CD4-positive, alpha-beta T cell treated with Interleukin-4 for 4 hours (primary cell): ENCODE measurements around the gene THSD4.
"Not testable (repeated sequence)": the region's sequence is repeated elsewhere in the genome, so short reads cannot be mapped to it uniquely, and the experiment has no call there.

Experiments
- DNase-seq: peaks from one replicate; pipeline ENCODE4 v3.0.0-alpha.2; 2020

Gene THSD4

GRCh38 chr15:71709808-71710418, 594.6 kb downstream of the THSD4 start:
- DNase-seq, result no peak

GRCh38 chr15:71712182-71712581, 596.9 kb downstream of the THSD4 start:
- no peak for DNase-seq

GRCh38 chr15:71713191-71713809, 598.0 kb downstream of the THSD4 start:
- DNase-seq, result no peak

- DNase-seq, result no peak
Observed at GRCh38 chr15:71715914-71716313, 600.6 kb downstream of the THSD4 start.

- DNase-seq, result no peak
Observed at GRCh38 chr15:71716990-71717389, 601.7 kb downstream of the THSD4 start.

- DNase-seq, result no peak
Observed at GRCh38 chr15:71718116-71718910, 603.0 kb downstream of the THSD4 start.

- DNase-seq, result no peak
Observed at GRCh38 chr15:71723344-71723743, 608.1 kb downstream of the THSD4 start.

- DNase-seq, result not testable (repeated sequence)
Observed at GRCh38 chr15:71725207-71725955, 610.1 kb downstream of the THSD4 start.

- no peak for DNase-seq
Observed at GRCh38 chr15:71728881-71729280, 613.6 kb downstream of the THSD4 start.

GRCh38 chr15:71729319-71729718, 614.0 kb downstream of the THSD4 start:
- no peak for DNase-seq

GRCh38 chr15:71730277-71731144, 615.2 kb downstream of the THSD4 start:
- peak; percentile 48 for DNase-seq

- DNase-seq, result no peak
Observed at GRCh38 chr15:71732636-71733035, 617.4 kb downstream of the THSD4 start.

- DNase-seq, result no peak
Observed at GRCh38 chr15:71733122-71733521, 617.9 kb downstream of the THSD4 start.

- no peak for DNase-seq
Observed at GRCh38 chr15:71734709-71735384, 619.6 kb downstream of the THSD4 start.

- no peak for DNase-seq
Observed at GRCh38 chr15:71735385-71735757, 620.1 kb downstream of the THSD4 start.

GRCh38 chr15:71736286-71736947, 621.1 kb downstream of the THSD4 start:
- DNase-seq, result no peak

- no peak for DNase-seq
Observed at GRCh38 chr15:71737761-71738160, 622.5 kb downstream of the THSD4 start.

- no peak for DNase-seq
Observed at GRCh38 chr15:71739355-71739754, 624.1 kb downstream of the THSD4 start.

- no peak for DNase-seq
Observed at GRCh38 chr15:71742964-71743363, 627.7 kb downstream of the THSD4 start.

GRCh38 chr15:71743861-71744382, 628.7 kb downstream of the THSD4 start:
- peak; percentile 56 for DNase-seq

GRCh38 chr15:71746719-71747118, 631.4 kb downstream of the THSD4 start:
- DNase-seq, result no peak
